NCI-H2196 (cell line): ENCODE data around the gene NPLOC4.

Experiments
- DNase-seq: peaks from one replicate; lab custom pipeline; 2025; ENCODE audit not compliant: unreplicated experiment; lab: John Stamatoyannopoulos, UW

The NPLOC4 gene

GRCh38 chr17:81509207-81509971 is 127.5 kb downstream of the NPLOC4 start:
- no peak for DNase-seq

- no peak for DNase-seq
These were observed 128.2 kb downstream of the NPLOC4 start for GRCh38 chr17:81508639-81509206.
